ENCODE data around the gene TXNDC8.

Gene TXNDC8

DNA sequence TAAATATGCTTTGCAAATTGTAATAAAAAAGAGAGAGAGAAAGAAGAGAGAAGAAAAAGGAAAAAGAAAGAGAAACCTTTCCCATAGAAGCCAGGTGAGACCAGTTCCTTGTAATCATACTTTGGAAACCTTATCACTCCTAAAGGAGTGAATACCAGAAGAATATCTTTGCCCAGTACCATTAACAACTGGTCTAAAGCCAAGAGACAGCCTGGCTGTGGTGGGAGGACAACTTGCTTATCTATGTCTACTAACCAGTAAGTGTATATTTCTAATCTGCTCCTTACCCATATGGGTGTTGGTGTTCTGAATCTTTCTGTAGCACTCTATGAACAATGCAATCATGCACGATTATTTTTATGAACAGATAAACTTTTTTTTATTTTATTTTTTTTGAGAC, 70.9 kb downstream of the TXNDC8 start:
- no peak for TF ChIP-seq EZH2phosphoT487 (IDR thresholded peaks at IDR 0.05; ENCODE audit: low read depth)
- TF ChIP-seq, protein P1, sequence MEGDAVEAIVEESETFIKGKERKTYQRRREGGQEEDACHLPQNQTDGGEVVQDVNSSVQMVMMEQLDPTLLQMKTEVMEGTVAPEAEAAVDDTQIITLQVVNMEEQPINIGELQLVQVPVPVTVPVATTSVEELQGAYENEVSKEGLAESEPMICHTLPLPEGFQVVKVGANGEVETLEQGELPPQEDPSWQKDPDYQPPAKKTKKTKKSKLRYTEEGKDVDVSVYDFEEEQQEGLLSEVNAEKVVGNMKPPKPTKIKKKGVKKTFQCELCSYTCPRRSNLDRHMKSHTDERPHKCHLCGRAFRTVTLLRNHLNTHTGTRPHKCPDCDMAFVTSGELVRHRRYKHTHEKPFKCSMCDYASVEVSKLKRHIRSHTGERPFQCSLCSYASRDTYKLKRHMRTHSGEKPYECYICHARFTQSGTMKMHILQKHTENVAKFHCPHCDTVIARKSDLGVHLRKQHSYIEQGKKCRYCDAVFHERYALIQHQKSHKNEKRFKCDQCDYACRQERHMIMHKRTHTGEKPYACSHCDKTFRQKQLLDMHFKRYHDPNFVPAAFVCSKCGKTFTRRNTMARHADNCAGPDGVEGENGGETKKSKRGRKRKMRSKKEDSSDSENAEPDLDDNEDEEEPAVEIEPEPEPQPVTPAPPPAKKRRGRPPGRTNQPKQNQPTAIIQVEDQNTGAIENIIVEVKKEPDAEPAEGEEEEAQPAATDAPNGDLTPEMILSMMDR (IDR thresholded peaks at IDR 0.05; ENCODE audit: low read depth, low read length): no peak
- Histone ChIP-seq H3K9ac (ENCODE audit: low read length) (no peak overlapping the region), H2AFZ (ENCODE audit: low read depth, low read length) (no peak overlapping the region), H3K27ac (ENCODE audit: low read length) (no peak overlapping the region), H3K27me3 (ENCODE audit: low read depth, low read length) (no peaks in the 10 kb centered on the region), H3K4me1 (ENCODE audit: low read length) (no peaks in the 10 kb centered on the region), H3K4me3 (ENCODE audit: low read length) (no peak overlapping the region), H4K20me1 (ENCODE audit: insufficient read depth, low read length) (no peaks in the 10 kb centered on the region), H3K9me3 (ENCODE audit: insufficient read depth, low read length) (no peaks in the 10 kb centered on the region), H3K79me2 (ENCODE audit: low read length) (no peaks in the 10 kb centered on the region), H3K36me3 (replicated peaks; ENCODE audit: low read depth, low read length) (no peaks in the 10 kb centered on the region), H3K4me2 (ENCODE audit: low read length) (no peak overlapping the region)

DNA sequence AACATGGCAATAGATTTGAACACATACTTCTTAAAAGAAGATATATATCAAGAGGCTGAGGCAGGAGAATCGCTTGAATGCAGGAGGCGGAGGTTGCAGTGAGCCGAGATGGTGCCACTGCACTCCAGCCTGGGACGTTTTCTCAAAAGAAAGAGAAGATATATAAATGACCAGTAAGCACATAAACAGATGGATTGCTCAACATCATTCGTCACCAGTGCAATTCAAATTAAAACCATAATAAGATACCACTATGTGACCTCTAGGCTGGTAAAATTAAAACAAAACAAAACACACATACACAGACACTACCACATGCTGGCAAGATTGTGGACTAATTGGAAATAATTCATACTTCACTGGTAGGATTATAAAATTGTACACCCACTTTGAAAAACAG, 76.0 kb downstream of the TXNDC8 start:
- Histone ChIP-seq H3K4me3 (ENCODE audit: low read length) (no peak overlapping the region), H2AFZ (ENCODE audit: low read depth, low read length) (no peak overlapping the region), H3K27ac (ENCODE audit: low read length) (no peak overlapping the region), H4K20me1 (ENCODE audit: insufficient read depth, low read length) (no peaks in the 10 kb centered on the region), H3K36me3 (replicated peaks; ENCODE audit: low read depth, low read length) (no peaks in the 10 kb centered on the region), H3K27me3 (ENCODE audit: low read depth, low read length) (no peaks in the 10 kb centered on the region), H3K79me2 (ENCODE audit: low read length) (peaks cover 12% of the 10 kb centered on the region), H3K9me3 (ENCODE audit: insufficient read depth, low read length) (no peaks in the 10 kb centered on the region), H3K4me1 (ENCODE audit: low read length) (peaks cover 31% of the 10 kb centered on the region), H3K9ac (ENCODE audit: low read length) (no peak overlapping the region), H3K4me2 (ENCODE audit: low read length) (no peak overlapping the region)
- TF ChIP-seq, protein P1 (IDR thresholded peaks at IDR 0.05; ENCODE audit: low read depth, low read length): no peak
- no peak for TF ChIP-seq EZH2phosphoT487 (IDR thresholded peaks at IDR 0.05; ENCODE audit: low read depth)

DNA sequence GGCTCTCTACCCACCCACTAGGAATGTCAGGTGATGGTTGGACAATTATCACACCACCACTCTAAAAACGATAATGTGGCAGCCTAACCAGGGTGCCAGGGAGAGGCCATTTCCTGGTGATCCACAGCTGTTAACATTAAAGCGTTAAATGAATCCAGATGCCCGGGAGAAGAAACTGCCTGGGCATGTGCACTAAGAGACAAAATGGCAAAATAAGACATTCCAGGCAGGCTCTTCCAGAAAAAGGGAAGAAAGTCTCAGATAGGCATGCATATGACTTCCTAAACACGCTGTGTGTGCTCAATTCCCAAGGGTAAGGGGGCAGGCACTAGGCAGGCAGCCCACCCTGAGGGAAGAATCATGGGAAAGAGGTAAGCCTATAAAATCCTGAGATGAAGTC, 76.8 kb downstream of the TXNDC8 start:
- Histone ChIP-seq H3K4me3 (ENCODE audit: low read length) (no peak overlapping the region), H3K4me2 (ENCODE audit: low read length) (no peak overlapping the region), H3K27ac (ENCODE audit: low read length) (no peak overlapping the region)

DNA sequence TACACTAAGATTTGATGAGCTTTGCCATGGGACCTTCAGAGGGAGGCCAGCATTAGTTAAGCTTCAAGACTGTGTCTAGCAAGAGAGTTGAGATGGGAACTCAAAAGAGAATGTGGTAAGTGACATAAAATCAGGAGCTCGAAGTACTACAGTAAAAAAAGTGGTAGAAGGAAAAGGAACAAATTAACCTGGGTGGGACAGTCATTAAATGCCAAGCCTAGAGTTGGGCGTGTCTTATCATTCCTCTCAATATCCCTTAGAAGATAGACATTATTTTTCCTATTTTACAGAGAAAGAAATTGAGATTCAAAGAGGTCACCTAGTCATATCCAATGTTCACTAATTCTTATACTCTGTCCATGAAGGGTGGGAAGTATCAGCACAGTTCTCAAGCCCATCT, 78.1 kb downstream of the TXNDC8 start:
- Histone ChIP-seq H3K36me3 (replicated peaks; ENCODE audit: low read depth, low read length) (peaks cover 7% of the 10 kb centered on the region), H3K4me1 (ENCODE audit: low read length) (peaks cover 35% of the 10 kb centered on the region), H3K9ac (ENCODE audit: low read length) (peak overlapping the region; percentile 99), H3K9me3 (ENCODE audit: insufficient read depth, low read length) (no peaks in the 10 kb centered on the region), H3K27ac (ENCODE audit: low read length) (peak overlapping the region; percentile 97), H3K4me2 (ENCODE audit: low read length) (peak overlapping the region; percentile 100), H3K27me3 (ENCODE audit: low read depth, low read length) (no peaks in the 10 kb centered on the region), H2AFZ (ENCODE audit: low read depth, low read length) (0 out of 2 replicates have a peak overlapping the region, but pooled peaks have one; percentile 2), H3K79me2 (ENCODE audit: low read length) (peaks cover 31% of the 10 kb centered on the region), H4K20me1 (ENCODE audit: insufficient read depth, low read length) (peaks cover 9% of the 10 kb centered on the region), H3K4me3 (ENCODE audit: low read length) (peak overlapping the region; percentile 96)
- TF ChIP-seq, protein P1 (IDR thresholded peaks at IDR 0.05; ENCODE audit: low read depth, low read length): no peak
- TF ChIP-seq EZH2phosphoT487 (IDR thresholded peaks at IDR 0.05; ENCODE audit: low read depth): no peak

More for the DNA sequence above, 76.8 kb downstream of the TXNDC8 start:
- Histone ChIP-seq H3K27me3 (ENCODE audit: low read depth, low read length) (no peaks in the 10 kb centered on the region), H3K4me1 (ENCODE audit: low read length) (peaks cover 31% of the 10 kb centered on the region), H3K9me3 (ENCODE audit: insufficient read depth, low read length) (no peaks in the 10 kb centered on the region), H4K20me1 (ENCODE audit: insufficient read depth, low read length) (no peaks in the 10 kb centered on the region), H2AFZ (ENCODE audit: low read depth, low read length) (no peak overlapping the region), H3K36me3 (replicated peaks; ENCODE audit: low read depth, low read length) (no peaks in the 10 kb centered on the region), H3K9ac (ENCODE audit: low read length) (no peak overlapping the region), H3K79me2 (ENCODE audit: low read length) (peaks cover 17% of the 10 kb centered on the region)
- no peak for TF ChIP-seq EZH2phosphoT487 (IDR thresholded peaks at IDR 0.05; ENCODE audit: low read depth)
- TF ChIP-seq, protein P1 (IDR thresholded peaks at IDR 0.05; ENCODE audit: low read depth, low read length): no peak
